ENCODE measurements around the gene OSER1.
"Not testable (repeated sequence)": the region's sequence is repeated elsewhere in the genome, so short reads cannot be mapped to it uniquely, and the experiment has no call there.

OSER1 gene

GRCh38 chr20:44199877-44200276 lies 10.7 kb downstream of the OSER1 start:
- DNase-seq: no peak

DNA sequence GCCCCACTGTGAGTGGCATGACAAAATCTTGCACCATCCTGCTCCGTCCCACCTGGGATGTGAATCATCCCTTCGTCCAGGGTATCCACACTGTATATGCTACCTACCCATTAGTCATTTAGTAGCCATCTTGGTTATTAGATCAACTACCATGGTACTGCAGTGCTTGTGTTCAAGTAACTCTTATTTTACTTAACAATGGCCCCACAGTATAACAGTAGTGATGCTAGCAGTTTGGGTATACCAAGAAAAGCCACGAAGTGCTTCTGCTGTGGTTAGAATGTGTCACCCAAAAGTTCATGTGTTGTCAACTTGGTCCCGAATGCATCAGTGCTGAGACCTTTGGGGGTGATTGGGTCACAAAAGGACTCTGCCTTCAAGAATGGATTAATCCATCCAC lies 11.7 kb downstream of the OSER1 start:
- peak; percentile 65 for DNase-seq

DNA sequence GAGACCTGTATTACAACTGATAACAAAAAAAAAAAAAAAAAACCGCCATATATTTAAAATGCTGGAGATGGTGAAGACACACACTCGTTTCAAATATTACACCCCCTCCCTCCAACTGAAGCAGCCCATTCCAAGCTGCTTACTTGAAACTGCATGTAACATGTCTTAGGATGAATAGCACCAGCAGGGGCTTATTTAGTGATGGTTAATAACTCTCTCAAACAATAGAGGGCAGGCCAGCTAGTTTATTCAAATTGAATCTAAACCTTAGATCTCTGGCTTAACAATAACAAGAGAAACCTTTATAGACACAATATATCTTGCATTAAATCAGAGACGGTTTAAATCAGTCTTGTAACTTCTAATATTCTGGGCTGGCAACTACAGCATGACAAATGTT lies 14.3 kb downstream of the OSER1 start:
- DNase-seq: no peak

DNA sequence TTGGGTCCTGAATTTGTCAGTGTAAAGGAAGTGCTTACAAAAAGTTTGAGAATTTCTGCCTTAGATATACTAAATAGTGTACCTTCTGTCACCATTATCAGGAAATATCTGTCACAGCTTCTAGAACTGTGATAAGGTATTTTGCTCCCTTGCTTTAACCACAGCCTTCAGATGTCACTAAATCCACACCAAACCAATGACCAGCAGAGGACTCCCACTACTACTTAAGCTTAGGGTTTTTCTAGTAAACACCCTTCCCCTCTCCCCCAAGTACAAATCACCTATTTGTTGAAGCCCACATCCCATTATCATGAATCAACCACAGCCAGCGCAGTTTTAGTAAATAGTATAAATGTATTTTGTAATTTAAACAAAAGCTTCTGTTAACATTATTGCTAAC lies 15.0 kb downstream of the OSER1 start:
- no peak for DNase-seq

DNA sequence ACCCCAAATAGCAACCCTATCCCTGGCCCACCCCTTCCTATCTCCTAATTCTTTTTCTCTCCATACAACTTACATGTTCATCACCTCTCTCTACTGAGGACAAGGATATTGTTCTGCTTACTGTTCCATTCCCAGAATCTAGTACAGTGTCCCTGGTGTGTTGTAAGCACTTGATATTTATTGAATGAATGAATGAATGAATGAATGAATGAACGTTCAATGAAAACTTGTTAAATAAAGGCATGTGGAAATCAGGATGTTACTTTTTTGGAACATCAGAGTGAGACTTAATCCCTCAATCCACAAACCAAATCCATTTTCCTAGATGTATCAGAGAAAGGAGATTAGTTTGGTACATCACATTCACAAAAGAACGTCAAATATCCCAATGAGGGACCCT lies 16.8 kb downstream of the OSER1 start:
- DNase-seq: no peak

DNA sequence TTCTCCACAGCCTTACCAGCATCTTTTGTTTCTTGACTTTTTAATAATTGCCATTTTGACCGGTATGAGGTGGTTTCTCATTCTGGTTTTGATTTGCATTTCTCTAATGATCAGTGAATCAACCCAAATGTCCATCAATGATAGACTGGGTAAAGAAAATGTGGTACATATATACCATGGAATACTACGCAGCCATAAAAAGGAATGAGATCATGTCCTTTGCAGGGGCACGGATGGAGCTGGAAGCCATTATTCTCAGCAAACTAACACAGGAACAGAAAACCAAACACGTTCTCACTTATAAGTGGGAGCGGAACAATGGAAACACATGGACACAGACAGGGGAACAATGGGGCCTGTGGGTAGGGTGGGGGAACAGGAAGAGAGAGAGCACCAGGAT lies 18.9 kb downstream of the OSER1 start:
- not testable (repeated sequence) for DNase-seq

- DNase-seq: peak; percentile 42
These were observed 20.2 kb downstream of the OSER1 start for GRCh38 chr20:44190197-44190852.

DNA sequence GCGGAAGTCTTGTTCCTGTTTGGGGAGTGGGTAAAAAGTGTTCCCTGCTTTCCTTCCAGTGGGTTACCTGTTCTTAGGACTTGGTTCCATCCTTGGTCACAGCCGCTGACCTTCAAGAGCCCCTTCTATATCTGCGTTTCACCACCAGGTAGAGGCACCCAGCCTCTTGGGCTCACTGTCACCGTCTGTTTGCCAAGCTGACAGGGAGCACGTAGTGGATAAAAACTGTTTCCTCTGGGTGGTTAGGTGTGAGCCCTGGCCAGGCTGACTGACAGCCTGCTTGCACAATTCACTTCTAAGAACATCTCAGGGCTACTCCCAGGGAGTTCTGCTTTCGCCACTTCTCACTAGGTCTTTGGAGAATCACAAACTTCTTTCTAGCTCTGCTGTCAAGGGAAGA lies 21.8 kb downstream of the OSER1 start:
- peak; percentile 82 for DNase-seq

GRCh38 chr20:44187772-44188709 lies 22.5 kb downstream of the OSER1 start:
- peak; percentile 36 for DNase-seq

GRCh38 chr20:44187054-44187771 lies 23.4 kb downstream of the OSER1 start, which contains the start of gene JPH2:
Gene JPH2 (minus strand): TSS chr20:44187188. CDS start chr20:44186705, 483 bp downstream.
- DNase-seq: peak; percentile 20

DNA sequence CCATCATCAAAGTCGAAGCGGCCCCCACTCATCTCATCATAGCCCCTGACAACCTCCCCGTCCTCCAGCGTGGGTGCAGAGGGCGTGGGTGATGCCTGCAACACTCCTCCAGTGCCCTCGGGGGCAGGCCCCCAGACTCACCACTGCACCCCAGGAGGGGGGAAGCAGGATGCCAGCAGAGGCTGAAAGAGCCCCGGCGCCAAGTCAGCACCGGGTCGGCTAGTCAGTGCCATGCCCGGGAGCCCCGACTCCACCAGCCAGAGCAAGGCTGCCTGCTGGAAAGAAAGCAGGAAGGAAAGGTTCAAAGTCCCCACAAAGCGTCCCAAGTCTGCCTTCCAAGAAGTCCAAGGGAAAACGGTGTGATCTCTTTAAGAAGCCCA lies 23.9 kb downstream of the OSER1 start:
- no peak for DNase-seq

DNA sequence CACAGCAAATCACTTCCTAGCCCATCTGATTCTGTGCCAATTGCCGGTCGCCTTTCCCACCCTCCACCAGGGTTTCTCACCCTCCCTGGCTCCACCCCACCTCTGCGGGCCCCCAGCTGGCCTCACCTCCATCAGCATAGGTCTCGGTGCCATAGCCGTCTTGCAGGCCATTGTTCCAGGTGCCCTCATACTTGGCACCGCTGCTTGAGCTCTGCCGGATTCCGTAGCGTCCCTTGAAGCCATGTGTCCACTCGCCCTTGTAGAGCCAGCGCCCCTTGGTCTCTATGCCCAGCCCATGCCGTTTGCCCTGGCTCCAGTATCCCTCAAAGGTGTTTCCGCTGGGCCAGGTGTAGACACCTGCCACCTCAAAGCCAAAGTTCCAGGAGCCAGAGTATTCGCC lies 24.4 kb downstream of the OSER1 start:
- no peak for DNase-seq

GRCh38 chr20:44185574-44185973 lies 25.0 kb downstream of the OSER1 start:
- no peak for DNase-seq

- no peak for DNase-seq
These were observed 27.3 kb downstream of the OSER1 start for GRCh38 chr20:44183282-44183681.

DNA sequence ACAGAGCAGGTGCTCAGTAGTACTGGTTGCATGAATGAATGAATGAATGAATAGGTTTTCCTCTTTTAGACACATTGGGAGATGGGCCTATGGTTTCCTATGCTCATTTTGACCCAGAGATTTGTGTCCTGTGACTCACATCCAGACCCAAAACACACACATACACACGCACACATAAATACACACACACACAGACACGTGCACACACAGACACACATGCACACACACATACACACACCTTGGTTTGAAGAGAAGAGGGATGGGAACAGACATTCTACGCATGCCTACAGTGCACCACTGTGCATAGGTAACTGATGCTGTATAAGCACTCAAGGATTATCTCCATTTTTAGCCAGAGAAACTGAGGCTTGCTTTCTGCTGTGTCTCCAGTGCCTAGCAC lies 27.7 kb downstream of the OSER1 start:
- DNase-seq: no peak

- no peak for DNase-seq
These were observed 28.3 kb downstream of the OSER1 start for GRCh38 chr20:44182135-44182765.

GRCh38 chr20:44181611-44182010 lies 29.0 kb downstream of the OSER1 start:
- DNase-seq: no peak

- no peak for DNase-seq
These were observed 29.8 kb downstream of the OSER1 start for GRCh38 chr20:44180814-44181213.

DNA sequence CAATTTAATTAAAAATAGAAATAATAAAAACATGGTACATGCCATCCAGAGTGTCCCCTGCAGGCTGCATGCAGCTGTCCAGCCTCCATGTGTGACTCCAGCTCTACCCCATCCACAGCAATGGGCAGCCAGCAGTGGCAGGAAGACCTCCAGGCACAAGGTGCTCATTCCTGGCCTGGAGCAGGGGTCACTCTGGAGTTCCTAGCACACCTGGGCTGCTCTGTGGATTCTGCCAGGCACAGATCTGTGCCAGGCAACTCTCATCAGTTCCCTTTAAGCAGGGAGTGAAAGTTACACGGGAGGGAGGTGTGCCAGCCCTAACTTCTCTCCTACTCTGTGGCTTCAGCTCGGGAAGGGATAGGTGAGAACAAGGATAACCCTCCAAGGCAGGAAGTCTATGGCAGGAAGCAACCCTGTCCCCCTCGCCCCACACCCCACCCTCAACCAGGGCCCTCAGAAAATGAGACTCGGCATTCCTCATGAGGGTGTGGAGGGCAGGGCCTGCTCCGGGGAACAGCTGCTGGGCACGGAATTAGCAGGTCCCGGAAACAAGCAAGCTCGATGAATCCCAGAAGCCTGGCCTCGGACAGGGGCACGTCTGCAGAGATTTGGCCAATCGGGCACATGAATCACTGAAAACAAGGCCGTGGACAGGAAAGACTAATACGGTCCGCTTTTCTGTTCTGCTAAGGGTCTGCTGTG lies 33.6 kb downstream of the OSER1 start:
- DNase-seq: no peak

- DNase-seq: no peak
These were observed 35.4 kb downstream of the OSER1 start for GRCh38 chr20:44174996-44175765.

DNA sequence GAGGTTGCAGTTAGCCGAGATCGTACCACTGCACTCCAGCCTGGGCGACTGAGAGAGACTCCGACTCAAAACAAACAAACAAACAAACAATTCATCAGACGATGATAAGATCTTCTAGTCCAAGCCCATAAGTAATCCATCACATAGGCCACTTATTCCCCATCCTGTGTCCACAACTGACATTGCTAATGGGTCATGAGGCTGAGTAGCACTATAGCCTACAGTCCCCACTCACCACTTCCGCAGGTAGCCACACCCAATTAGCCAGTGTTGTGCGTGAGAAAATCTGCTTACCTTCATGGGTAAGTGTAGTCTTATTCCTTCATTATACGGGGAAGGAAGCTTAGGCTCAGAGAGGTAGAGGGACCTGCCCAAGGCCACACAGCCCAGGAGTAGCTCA lies 36.7 kb downstream of the OSER1 start:
- DNase-seq: no peak

DNA sequence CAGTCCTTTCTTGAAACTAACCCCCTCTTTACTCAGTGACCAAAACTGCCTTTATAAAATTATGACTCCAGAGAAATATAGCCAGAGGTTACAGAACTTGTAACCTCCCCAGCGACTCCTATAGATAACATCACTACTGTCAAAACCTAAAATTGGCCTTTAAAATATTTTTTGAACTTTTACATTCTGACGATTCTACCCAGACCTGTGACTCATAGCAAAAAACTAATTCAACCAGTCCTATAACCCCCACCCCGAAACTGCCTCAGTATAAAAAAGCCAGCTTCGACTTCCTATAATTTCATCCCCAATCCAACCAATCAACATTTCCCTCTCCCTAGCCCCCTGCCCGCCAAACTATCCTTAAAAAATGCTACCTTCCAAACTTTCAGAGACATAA lies 37.5 kb downstream of the OSER1 start:
- DNase-seq: no peak

Data from MV-4-11 (cell line).